HFFc6 (cell line): ENCODE measurements around the gene MEG3. TPM values are rescaled to one million over a fixed set of nuclear protein-coding genes. Genes with fewer than 3 reads are reported as not detected.

ENCODE experiments used
- DNase-seq: peaks from one replicate; pipeline ENCODE4 v3.0.0-alpha.2; 2018
- H3K27ac Mint-ChIP-seq: 2 replicates; pipeline ENCODE4 v1.8.0; 2020; ENCODE audit warnings: mild to moderate bottlenecking, mixed read lengths
- H3K27me3 Mint-ChIP-seq: 2 replicates; pipeline ENCODE4 v1.8.0; 2021; ENCODE audit warnings: mild to moderate bottlenecking, moderate library complexity, mixed read lengths; ENCODE audit not compliant: insufficient read depth
- H3K36me3 Mint-ChIP-seq: 2 replicates; pipeline ENCODE4 v1.8.0; 2021; ENCODE audit warnings: low read depth, mixed read lengths
- H3K4me1 Mint-ChIP-seq: 2 replicates; pipeline ENCODE4 v1.8.0; 2020; ENCODE audit warnings: low read depth, mixed read lengths
- H3K4me3 Mint-ChIP-seq: 2 replicates; pipeline ENCODE4 v1.8.0; 2020; ENCODE audit warnings: mild to moderate bottlenecking, moderate library complexity, mixed read lengths
- H3K9me3 Mint-ChIP-seq: 2 replicates; pipeline ENCODE4 v1.8.0; 2020; ENCODE audit warnings: mild to moderate bottlenecking, mixed read lengths
- total RNA-seq, 6 experiments: library from RNA; stranded (reverse); fragmentation: NEBNext Ultra II Directional; extraction: Animal tissue kit (Norgen Biotek cat#: 25700); gene quantifications; 2 replicates in 1 of 6; 3 replicates in 5 of 6; pipeline ENCODE4 v1.2.3, GENCODE V29; 2021
- TF ChIP-seq, protein P1 (sequence below): fragments of 200-600 bp; sonication (generic); IDR thresholded peaks from 2 replicates; pipeline ENCODE4 v1.5.0; 2021; ENCODE audit warnings: antibody characterized with exemption, mild to moderate bottlenecking

The MEG3 gene
- total RNA-seq, 6 experiments from 2014 or later: 151 to 262 (median 250) TPM

- Mint-ChIP-seq H3K9me3 (no peaks in the 10 kb centered on the region), H3K4me1 (peaks cover 6% of the 10 kb centered on the region; the same call in 1 of the 2 replicates), H3K27ac (peak overlapping the region; percentile 53), H3K4me3 (no peak overlapping the region; the same call in 1 of the 2 replicates), H3K36me3 (no peaks in the 10 kb centered on the region; the same call in 1 of the 2 replicates), H3K27me3 (peaks cover 27% of the 10 kb centered on the region)
- TF ChIP-seq, protein P1, sequence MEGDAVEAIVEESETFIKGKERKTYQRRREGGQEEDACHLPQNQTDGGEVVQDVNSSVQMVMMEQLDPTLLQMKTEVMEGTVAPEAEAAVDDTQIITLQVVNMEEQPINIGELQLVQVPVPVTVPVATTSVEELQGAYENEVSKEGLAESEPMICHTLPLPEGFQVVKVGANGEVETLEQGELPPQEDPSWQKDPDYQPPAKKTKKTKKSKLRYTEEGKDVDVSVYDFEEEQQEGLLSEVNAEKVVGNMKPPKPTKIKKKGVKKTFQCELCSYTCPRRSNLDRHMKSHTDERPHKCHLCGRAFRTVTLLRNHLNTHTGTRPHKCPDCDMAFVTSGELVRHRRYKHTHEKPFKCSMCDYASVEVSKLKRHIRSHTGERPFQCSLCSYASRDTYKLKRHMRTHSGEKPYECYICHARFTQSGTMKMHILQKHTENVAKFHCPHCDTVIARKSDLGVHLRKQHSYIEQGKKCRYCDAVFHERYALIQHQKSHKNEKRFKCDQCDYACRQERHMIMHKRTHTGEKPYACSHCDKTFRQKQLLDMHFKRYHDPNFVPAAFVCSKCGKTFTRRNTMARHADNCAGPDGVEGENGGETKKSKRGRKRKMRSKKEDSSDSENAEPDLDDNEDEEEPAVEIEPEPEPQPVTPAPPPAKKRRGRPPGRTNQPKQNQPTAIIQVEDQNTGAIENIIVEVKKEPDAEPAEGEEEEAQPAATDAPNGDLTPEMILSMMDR: no peak
- no peak for DNase-seq
Measured at GRCh38 chr14:100856056-100856950, 30.4 kb downstream of the MEG3 start.

DNA sequence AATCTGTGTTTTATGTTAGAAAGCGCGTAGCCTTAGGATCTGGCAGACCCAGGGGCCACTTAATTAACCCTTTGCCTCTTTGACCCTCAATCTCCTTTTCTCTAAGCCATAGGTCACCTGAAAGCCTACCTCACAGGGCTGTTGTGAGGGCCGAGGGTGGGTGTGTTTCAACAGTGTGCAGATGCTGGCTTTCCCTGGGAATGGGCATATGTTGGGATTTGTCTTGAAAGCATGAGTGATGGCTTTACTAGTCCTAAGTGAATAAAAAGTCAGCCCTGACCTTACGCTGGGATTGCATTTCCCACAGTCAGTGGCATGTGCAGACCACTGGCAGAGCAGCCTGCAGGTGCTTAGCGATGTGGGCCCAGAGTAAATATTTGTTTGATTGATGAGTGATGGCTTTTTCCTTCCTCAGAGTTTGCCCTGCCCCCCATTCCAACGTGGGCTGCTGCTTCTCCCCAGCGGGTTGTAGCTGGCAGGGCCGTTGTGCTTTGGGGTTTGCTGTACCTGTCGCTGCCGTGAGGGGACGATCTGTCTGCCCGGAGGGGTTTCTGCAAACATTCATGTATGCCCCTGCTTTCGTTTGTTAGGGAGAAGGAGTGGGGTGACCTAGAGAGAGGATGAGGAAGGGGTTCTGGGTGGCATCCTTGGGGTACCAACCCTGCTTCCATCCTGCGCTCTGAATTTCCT is 31.5 kb downstream of the MEG3 start:
- peaks cover 2% of the 10 kb centered on the region for H3K36me3 Mint-ChIP-seq
- H3K4me1 Mint-ChIP-seq: peaks cover 6% of the 10 kb centered on the region
- peaks cover 24% of the 10 kb centered on the region for H3K27me3 Mint-ChIP-seq
- no peak overlapping the region for H3K27ac Mint-ChIP-seq
- DNase-seq: no peak
- H3K9me3 Mint-ChIP-seq: no peaks in the 10 kb centered on the region
- H3K4me3 Mint-ChIP-seq: no peak overlapping the region
- TF ChIP-seq, protein P1: no peak

DNA sequence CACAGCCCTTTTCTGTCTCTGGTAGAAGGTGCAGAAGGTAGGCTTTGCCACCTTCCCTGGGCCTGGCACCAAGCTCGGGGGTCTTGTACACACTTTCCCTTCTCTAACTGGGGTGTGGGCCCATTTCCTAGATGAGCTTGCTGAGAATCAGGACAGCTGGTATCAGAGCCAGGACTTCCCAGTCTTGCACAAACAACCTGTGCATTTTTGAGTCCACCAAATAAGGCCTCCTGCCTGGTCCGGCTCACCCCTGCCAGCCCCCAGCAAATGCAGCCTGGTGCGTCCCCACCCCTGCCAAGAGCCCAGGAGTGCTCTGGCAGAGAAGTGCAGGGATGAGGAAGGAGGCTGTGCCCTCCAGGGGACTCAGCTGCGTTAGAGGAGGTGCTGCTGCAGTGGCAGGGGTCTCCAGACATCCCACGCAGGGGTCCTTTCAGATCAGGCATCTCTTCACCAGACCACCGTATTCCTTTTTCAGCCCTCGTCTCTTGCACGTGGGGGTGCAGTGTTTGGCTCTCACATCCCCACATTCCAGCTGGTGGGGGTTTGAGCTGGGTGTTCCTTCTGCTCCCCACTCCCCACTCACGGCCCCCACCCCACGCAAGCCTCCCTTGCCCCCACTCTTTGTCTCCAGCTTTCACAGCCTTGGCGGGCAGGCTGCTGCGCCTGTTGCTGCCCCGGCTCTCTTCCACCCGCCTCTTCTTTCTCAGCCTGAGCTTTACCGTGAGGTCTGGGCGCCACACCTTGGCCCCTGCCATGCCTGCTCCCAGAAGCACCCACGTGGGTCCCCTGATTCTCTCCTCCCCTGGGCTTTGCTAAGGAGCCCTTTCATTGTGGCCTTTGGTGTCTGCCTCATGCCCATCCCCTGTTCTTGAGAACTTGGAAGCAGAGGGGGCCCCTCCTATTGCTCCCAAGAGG is 32.3 kb downstream of the MEG3 start:
- Mint-ChIP-seq H3K4me3 (no peak overlapping the region), H3K27ac (no peak overlapping the region), H3K27me3 (peaks cover 27% of the 10 kb centered on the region), H3K4me1 (peaks cover 13% of the 10 kb centered on the region), H3K9me3 (no peaks in the 10 kb centered on the region), H3K36me3 (peaks cover 4% of the 10 kb centered on the region)
- DNase-seq: no peak
- TF ChIP-seq, protein P1: no peak

GRCh38 chr14:100858838-100859220 is 32.9 kb downstream of the MEG3 start:
- no peaks in the 10 kb centered on the region for H3K9me3 Mint-ChIP-seq
- peaks cover 27% of the 10 kb centered on the region for H3K27me3 Mint-ChIP-seq
- TF ChIP-seq, protein P1: no peak
- no peak overlapping the region for H3K27ac Mint-ChIP-seq
- no peak for DNase-seq
- H3K4me1 Mint-ChIP-seq: peaks cover 17% of the 10 kb centered on the region
- H3K4me3 Mint-ChIP-seq: no peak overlapping the region
- H3K36me3 Mint-ChIP-seq: peaks cover 4% of the 10 kb centered on the region

DNA sequence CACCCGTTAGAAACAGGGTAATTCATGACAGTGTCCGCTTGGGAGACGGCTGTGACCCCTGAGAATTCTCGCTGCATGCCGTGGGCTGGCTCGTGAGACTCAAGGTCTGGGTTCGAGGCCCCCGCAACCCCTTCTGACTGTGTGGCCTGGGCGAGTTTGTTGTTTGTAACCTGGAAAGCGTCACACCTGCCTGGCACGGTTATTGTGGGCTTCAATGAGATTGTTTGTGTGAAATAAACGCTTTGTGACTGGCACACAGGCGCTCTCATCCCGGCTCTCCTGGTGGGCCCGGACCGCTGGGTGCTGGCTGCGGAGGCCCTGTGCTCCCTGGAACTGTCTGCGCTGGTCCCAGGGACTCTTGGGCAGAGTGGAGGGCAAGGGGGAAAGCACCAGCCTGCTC is 33.9 kb downstream of the MEG3 start:
- TF ChIP-seq, protein P1: no peak
- Mint-ChIP-seq H3K4me3 (no peak overlapping the region), H3K9me3 (no peaks in the 10 kb centered on the region), H3K27ac (no peak overlapping the region), H3K27me3 (peaks cover 30% of the 10 kb centered on the region), H3K36me3 (peaks cover 4% of the 10 kb centered on the region), H3K4me1 (peaks cover 26% of the 10 kb centered on the region)
- no peak for DNase-seq
